ENCODE measurements around the gene DST.

Gene DST

DNA sequence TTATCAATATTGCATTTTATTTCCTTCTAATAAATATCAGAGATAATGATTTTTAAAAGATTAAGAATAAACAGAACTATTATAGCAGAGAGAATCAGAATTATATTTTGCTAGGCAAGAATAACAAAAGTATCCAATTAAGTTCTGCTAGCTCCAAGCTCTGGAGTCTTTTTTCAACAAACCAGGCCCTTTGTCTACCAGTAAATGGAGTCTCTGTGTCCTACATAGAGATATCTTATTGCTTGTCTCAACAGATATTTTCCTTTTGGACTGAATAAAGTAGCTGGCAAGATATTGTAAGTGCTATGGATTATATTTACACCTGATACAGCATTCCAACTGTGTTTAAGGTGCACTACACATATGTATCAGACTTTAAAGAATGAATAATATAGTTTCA, 107.1 kb downstream of the DST start:
- DNase-seq = no peak

DNA sequence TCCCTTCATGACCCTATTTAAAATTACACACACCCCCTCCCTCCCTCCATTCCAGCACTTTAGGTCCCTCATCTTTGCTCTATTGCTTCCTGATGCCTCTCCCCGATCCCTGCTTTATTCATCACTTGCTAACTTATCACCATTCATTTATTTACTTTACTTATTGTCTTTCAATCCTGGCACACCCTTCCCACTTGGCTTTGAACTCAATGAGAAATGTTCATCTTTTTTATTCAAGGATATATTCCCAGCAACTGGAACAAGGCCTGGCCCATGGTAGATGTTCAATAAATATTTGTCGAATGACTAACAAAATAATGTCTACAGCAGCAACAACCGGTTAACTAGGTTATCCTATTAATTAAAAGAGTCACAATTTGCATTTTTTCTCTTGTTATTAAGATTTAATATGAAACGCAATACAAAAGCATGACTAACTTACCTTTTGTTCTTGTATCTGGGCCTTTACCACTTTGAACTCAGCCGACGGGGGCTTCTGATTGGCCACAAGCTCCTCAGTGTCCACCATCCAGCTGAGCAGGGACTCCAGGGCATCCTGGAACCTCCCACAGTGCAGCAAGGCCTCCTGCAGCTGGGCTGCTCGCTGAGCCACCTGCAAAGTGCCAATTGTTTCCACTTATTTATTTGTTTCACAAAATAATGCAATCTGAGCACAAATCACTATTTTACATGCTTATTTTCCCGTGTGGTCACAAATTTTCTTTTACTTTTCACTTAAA, 107.8 kb downstream of the DST start:
- no peak for DNase-seq

- no peak for DNase-seq
Observed at GRCh38 chr6:56532766-56533551, 109.7 kb downstream of the DST start.

GRCh38 chr6:56531839-56532595, 110.7 kb downstream of the DST start:
- no peak for DNase-seq

DNA sequence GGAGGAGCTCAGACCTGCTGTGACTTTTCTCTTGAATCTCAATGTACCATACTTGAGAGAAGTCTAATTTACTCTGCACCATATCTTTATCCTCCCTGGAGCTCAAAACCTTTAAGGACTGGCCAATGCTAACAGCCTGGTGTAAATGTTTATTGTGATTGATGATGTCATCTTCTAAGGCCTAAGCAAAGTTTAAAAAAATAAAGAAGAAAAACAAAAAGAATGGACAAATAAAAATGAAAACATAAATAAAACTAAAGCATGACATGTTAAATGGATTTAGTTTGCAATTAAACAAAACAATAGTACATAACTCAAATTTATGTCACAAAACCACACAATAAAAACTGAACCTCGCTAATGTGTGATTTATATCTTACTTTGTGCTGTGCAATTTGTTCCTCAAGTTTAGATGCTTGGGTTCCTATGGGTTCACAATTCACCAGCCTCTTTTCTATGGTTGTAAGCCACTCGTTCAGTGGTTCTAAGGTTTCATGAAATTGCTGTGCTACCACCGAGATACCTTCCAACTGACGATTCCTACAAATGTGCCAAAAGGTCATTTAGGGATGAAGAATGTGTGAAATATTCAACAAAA, 113.0 kb downstream of the DST start:
- DNase-seq = no peak

GRCh38 chr6:56528412-56528841, 114.3 kb downstream of the DST start:
- DNase-seq = no peak

- DNase-seq = no peak
Observed at GRCh38 chr6:56527934-56528333, 114.8 kb downstream of the DST start.

- DNase-seq = no peak
Observed at GRCh38 chr6:56526860-56527544, 115.7 kb downstream of the DST start.

DNA sequence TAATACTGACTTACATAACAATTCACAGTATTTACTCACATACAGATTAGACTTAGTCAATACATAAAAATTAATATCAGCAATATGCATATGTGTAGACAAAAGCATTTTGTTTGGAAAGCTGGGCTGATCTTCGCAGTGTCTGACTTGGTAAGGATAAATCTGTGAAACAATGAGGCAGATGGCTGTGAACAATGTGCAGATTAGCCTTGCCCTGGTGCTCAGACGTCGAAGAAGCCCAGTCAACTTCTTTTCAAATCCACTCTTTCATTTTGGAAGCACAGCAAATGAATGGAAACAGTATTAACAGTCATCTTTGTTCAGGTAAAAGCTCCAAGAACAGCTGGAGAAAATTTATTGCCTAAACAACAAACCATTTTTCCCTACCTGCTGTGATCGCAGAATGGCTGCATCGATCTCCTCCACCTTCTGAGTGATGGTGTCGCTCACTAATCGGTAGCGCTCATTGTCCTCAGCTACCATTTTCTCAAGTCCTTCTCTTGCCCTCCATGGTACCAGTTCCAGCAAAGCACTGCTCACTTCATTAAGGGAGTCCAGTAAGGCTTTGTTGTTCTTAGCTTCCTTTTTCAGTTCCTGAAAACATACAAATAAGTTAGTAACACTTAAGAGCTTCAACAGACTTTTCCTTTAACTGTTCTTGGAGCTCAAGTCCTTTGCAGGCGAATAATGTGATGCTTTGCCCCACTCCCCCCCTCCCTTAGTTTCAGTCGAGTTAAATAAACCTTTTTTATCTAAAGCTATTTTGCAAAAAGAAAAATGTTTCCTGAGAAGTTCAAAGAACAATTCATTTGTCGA, 116.5 kb downstream of the DST start:
- DNase-seq = no peak

- DNase-seq = no peak
Observed at GRCh38 chr6:56524891-56525703, 117.6 kb downstream of the DST start.

- no peak for DNase-seq
Observed at GRCh38 chr6:56522495-56523270, 120.0 kb downstream of the DST start.

- DNase-seq = no peak
Observed at GRCh38 chr6:56521976-56522375, 120.7 kb downstream of the DST start.

GRCh38 chr6:56521454-56521853, 121.2 kb downstream of the DST start:
- no peak for DNase-seq

DNA sequence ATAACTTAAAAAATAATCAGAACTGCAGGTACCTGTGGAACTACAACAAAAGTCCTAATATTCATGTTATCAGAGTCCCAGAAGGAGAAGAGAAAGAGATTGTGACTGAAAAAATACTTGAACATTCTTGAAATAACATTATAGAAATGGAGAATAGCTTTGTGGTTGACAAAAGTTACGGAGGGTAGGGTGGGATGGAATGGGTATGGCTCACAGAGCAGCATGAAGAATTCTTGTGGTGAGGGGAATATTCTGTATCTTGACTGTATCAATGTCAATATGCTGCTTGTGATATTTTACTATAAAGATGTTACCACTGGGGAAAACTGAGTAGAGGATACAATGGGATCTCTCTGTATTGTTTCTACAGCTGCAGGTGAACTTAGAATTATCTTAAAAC, 122.5 kb downstream of the DST start:
- no peak for DNase-seq

DNA sequence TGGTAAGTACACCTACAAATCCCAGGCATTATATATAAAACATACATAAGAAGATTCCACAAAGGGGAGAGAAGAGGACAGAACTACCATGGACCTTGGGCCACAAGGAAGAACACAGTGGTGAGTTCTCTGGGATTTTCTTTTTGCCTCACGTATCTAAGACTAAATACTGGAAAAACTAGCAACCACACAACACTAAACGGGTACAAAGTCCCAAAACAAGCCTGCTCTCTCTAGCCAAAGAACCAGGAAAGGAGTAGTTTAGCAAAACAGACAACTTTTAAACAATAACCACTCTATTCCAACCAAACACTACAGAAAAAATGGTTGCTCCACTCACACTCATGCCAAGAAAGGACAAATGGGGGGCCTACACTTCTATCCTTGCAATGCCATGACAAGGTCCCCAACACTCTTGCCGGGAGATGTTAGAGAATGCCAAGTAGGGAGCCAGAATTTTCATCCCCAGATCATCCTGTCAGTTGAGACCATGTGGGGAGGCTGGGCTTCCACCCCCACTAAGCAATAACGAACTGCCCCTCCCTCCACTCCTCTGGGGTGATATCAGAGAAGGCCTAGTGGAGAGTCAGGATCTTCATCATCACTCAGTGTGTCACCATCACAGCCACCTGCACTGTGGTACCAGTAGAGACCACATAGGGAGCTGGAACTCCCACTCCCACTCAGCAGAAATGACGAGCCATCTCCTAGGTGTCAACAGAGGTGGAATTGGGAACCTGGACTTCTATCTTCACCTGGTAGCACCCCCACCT, 123.5 kb downstream of the DST start:
- DNase-seq = no peak

GRCh38 chr6:56517155-56517745, 125.4 kb downstream of the DST start:
- DNase-seq = no peak

DNA sequence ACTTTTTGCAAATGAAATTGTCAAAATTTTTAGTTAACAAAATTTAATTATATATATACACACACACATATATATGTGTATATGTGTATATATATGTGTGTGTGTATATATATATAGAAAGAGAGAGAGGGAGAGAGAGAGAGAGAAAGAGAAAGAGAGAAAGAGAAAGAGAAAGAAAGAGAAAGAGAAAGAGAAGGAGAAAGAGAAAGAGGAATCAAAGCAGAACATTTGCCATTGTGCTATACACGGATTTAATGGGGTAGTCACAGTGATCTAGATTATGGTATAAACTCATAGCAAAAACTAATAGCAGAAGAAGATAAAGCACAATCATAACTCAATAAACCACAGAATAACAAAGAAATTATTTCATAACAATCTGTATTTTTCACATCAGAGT, 126.7 kb downstream of the DST start:
- DNase-seq = no peak

DNA sequence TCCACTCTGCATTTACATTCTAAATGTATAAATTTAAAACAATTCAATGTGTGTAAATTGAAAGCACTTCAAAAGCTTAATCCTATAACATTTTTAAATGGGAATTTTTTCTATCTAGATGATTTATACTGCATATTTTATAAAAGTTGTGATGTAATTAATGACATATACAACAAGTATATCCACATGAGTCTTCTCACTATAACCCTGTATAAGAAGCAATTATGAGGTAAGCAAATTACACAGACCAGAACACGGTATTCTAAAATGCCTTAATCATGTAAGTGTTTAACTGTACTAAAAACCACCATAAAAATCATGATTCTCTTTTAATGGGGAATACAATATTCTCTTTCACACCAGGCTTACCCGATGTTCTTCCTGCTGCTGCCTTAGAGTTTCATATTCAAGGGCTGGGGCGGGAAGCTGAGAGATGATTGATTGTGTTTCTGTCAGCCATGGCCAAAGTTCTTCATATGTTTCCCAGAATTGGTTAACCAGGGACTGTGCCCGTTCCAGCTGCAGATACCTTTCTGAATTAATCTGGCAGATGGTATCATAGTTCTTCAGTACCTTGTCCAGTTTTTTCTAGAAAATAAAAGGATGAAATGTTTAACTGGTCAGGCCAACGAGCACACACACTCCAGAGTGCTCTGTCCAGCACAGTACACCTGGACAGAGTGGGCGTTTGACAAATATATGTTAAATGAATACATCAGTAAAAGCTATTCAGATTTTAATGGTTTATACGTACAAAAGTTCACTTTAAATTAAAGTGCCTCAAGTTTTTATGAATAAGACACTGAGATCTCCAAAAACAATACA, 127.4 kb downstream of the DST start:
- DNase-seq = no peak

Data from CD4-positive, alpha-beta T cell treated with Interleukin-21 for 1 hour (primary cell).